WTC11 (cell line): ENCODE data around the gene RABEP1. TPM values are rescaled to one million over a fixed set of nuclear protein-coding genes. Genes with fewer than 3 reads are reported as not detected.

Experiments used
- ATAC-seq: fragments of 200-7000 bp; cut with Tn5 transposase; 2 replicates; pipeline ENCODE4 v1.10.0; 2021; ENCODE audit warnings: mild to moderate bottlenecking, moderate library complexity
- CTCF ChIA-PET: fragments of 300-600 bp; sonication (Branson Sonifier 250); formaldehyde crosslinking; loops from one replicate; lab custom pipeline; 2021; ENCODE audit warnings: antibody characterized with exemption; lab: Charles Lee
- POLR2A ChIA-PET: fragments of 350-600 bp; sonication (Branson Sonifier 250); formaldehyde crosslinking; loops from one replicate; lab custom pipeline; 2021; ENCODE audit warnings: antibody characterized with exemption; lab: Charles Lee
- DNase-seq: peaks from one replicate; pipeline ENCODE4 v3.0.0; 2021; ENCODE audit warnings: low spot score
- H3K27ac Mint-ChIP-seq: 2 replicates; pipeline ENCODE4 v1.8.0; 2021; ENCODE audit warnings: mixed read lengths
- H3K27me3 Mint-ChIP-seq: 2 replicates; pipeline ENCODE4 v1.8.0; 2021; ENCODE audit warnings: low read depth, mild to moderate bottlenecking, moderate library complexity, mixed read lengths
- H3K36me3 Mint-ChIP-seq: 2 replicates; pipeline ENCODE4 v1.8.0; 2021; ENCODE audit warnings: mixed read lengths
- H3K4me1 Mint-ChIP-seq: 2 replicates; pipeline ENCODE4 v1.8.0; 2022; ENCODE audit warnings: mixed read lengths
- H3K4me3 Mint-ChIP-seq: 2 replicates; pipeline ENCODE4 v1.8.0; 2021; ENCODE audit warnings: mild to moderate bottlenecking, moderate library complexity, mixed read lengths
- H3K9me3 Mint-ChIP-seq: 2 replicates; pipeline ENCODE4 v1.8.0; 2021; ENCODE audit warnings: mixed read lengths
- AR ChIP-seq: fragments of 250-450 bp; sonication (Bioruptor Pico); IDR thresholded peaks from 2 replicates; pipeline ENCODE4 v1.9.0; 2021; ENCODE audit warnings: mild to moderate bottlenecking
- ATF1 ChIP-seq: sonication (generic); formaldehyde crosslinking; IDR thresholded peaks from 2 replicates; pipeline ENCODE4 v1.8.1; 2023; ENCODE audit warnings: mild to moderate bottlenecking, moderate library complexity, missing genetic modification reagents
- ATF6 ChIP-seq: sonication (generic); formaldehyde crosslinking; IDR thresholded peaks from 2 replicates; pipeline ENCODE4 v1.8.1; 2023; ENCODE audit warnings: mild to moderate bottlenecking, missing genetic modification reagents
- EMX1 ChIP-seq: fragments of 250-450 bp; sonication (Bioruptor Pico); IDR thresholded peaks from 2 replicates; pipeline ENCODE4 v1.8.0; 2021; ENCODE audit warnings: mild to moderate bottlenecking
- IRF1 ChIP-seq: sonication (generic); formaldehyde crosslinking; IDR thresholded peaks from 2 replicates; pipeline ENCODE4 v1.8.0; 2023; ENCODE audit warnings: missing genetic modification reagents
- KAT7 ChIP-seq: sonication (generic); formaldehyde crosslinking; IDR thresholded peaks from 2 replicates; pipeline ENCODE4 v1.8.1; 2023; ENCODE audit warnings: missing genetic modification reagents, mild to moderate bottlenecking, borderline replicate concordance
- NR2C2 ChIP-seq: sonication (generic); formaldehyde crosslinking; IDR thresholded peaks from 2 replicates; pipeline ENCODE4 v1.8.0; 2022; ENCODE audit warnings: mild to moderate bottlenecking, missing genetic modification reagents
- PREB ChIP-seq: sonication (generic); formaldehyde crosslinking; IDR thresholded peaks from 2 replicates; pipeline ENCODE4 v1.8.1; 2022; ENCODE audit warnings: mild to moderate bottlenecking, missing genetic modification reagents, moderate library complexity, borderline replicate concordance
- SMAD3 ChIP-seq: sonication (generic); formaldehyde crosslinking; IDR thresholded peaks from 2 replicates; pipeline ENCODE4 v1.8.0; 2022; ENCODE audit warnings: missing genetic modification reagents, mild to moderate bottlenecking, borderline replicate concordance
- SMAD4 ChIP-seq: sonication (generic); formaldehyde crosslinking; IDR thresholded peaks from 2 replicates; pipeline ENCODE4 v1.8.0; 2022; ENCODE audit warnings: mild to moderate bottlenecking, missing genetic modification reagents
- STAT6 ChIP-seq: sonication (generic); formaldehyde crosslinking; conservative IDR thresholded peaks from 2 replicates; pipeline ENCODE4 v1.8.1; 2023; ENCODE audit warnings: mild to moderate bottlenecking, low read depth, missing genetic modification reagents, moderate library complexity
- TEAD4 ChIP-seq: sonication (generic); formaldehyde crosslinking; IDR thresholded peaks from 2 replicates; pipeline ENCODE4 v1.8.0; 2022; ENCODE audit warnings: mild to moderate bottlenecking, missing genetic modification reagents
- ZBTB21 ChIP-seq: sonication (generic); formaldehyde crosslinking; IDR thresholded peaks from 2 replicates; pipeline ENCODE4 v1.8.1; 2023; ENCODE audit warnings: mild to moderate bottlenecking, missing genetic modification reagents, borderline replicate concordance
- ZNF121 ChIP-seq: sonication (generic); formaldehyde crosslinking; IDR thresholded peaks from 2 replicates; pipeline ENCODE4 v1.8.0; 2023; ENCODE audit warnings: missing genetic modification reagents
- ZNF232 ChIP-seq: sonication (generic); formaldehyde crosslinking; IDR thresholded peaks from 2 replicates; pipeline ENCODE4 v1.8.0; 2022; ENCODE audit warnings: mild to moderate bottlenecking, missing genetic modification reagents
- ZNF263 ChIP-seq: sonication (generic); formaldehyde crosslinking; IDR thresholded peaks from 2 replicates; pipeline ENCODE4 v1.8.1; 2022; ENCODE audit warnings: low read depth, mild to moderate bottlenecking, moderate library complexity, missing genetic modification reagents
- total RNA-seq: library from RNA; stranded (reverse); gene quantifications from 3 replicates; pipeline ENCODE4 v1.2.3, GENCODE V29; 2021
- TF ChIP-seq, protein P1 (sequence below): sonication (generic); formaldehyde crosslinking; IDR thresholded peaks from 2 replicates; pipeline ENCODE4 v1.8.1; 2023; ENCODE audit warnings: mild to moderate bottlenecking, missing genetic modification reagents, moderate library complexity
- TF ChIP-seq, protein P2 (sequence below): fragments of 200-600 bp; IDR thresholded peaks from 2 replicates; pipeline ENCODE4 v1.8.0; 2022; ENCODE audit warnings: antibody characterized with exemption

RABEP1 gene
- total RNA-seq, 1 experiment from 2014 or later, result 40.9 TPM

- Mint-ChIP-seq H3K27ac (no peak overlapping the region), H3K9me3 (no peaks in the 10 kb centered on the region), H3K4me3 (no peak overlapping the region), H3K4me1 (no peaks in the 10 kb centered on the region), H3K27me3 (no peaks in the 10 kb centered on the region), H3K36me3 (peaks cover 41% of the 10 kb centered on the region)
- DNase-seq (no peak), ATAC-seq (no peak)
- no peak for TF ChIP-seq ZBTB21 (CRISPR knock-in tag)
- no peak for TF ChIP-seq TEAD4 (CRISPR knock-in tag)
- no peak for TF ChIP-seq AR (CRISPR knock-in tag)
- TF ChIP-seq ZNF263 (CRISPR knock-in tag), result no peak
- TF ChIP-seq, protein P1, sequence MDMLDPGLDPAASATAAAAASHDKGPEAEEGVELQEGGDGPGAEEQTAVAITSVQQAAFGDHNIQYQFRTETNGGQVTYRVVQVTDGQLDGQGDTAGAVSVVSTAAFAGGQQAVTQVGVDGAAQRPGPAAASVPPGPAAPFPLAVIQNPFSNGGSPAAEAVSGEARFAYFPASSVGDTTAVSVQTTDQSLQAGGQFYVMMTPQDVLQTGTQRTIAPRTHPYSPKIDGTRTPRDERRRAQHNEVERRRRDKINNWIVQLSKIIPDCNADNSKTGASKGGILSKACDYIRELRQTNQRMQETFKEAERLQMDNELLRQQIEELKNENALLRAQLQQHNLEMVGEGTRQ (CRISPR knock-in tag), result no peak
- no peak for TF ChIP-seq STAT6 (CRISPR knock-in tag)
- TF ChIP-seq KAT7 (CRISPR knock-in tag), result no peak
- no peak for TF ChIP-seq SMAD4 (CRISPR knock-in tag)
- no peak for TF ChIP-seq NR2C2
- no peak for TF ChIP-seq ATF1
- TF ChIP-seq ATF6 (CRISPR knock-in tag), result no peak
- TF ChIP-seq EMX1 (CRISPR knock-in tag), result no peak
- TF ChIP-seq IRF1 (CRISPR knock-in tag), result no peak
- TF ChIP-seq, protein P2, sequence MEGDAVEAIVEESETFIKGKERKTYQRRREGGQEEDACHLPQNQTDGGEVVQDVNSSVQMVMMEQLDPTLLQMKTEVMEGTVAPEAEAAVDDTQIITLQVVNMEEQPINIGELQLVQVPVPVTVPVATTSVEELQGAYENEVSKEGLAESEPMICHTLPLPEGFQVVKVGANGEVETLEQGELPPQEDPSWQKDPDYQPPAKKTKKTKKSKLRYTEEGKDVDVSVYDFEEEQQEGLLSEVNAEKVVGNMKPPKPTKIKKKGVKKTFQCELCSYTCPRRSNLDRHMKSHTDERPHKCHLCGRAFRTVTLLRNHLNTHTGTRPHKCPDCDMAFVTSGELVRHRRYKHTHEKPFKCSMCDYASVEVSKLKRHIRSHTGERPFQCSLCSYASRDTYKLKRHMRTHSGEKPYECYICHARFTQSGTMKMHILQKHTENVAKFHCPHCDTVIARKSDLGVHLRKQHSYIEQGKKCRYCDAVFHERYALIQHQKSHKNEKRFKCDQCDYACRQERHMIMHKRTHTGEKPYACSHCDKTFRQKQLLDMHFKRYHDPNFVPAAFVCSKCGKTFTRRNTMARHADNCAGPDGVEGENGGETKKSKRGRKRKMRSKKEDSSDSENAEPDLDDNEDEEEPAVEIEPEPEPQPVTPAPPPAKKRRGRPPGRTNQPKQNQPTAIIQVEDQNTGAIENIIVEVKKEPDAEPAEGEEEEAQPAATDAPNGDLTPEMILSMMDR, result no peak
- TF ChIP-seq PREB, result no peak
- TF ChIP-seq SMAD3 (CRISPR knock-in tag), result no peak
- no peak for TF ChIP-seq ZNF121 (CRISPR knock-in tag)
- TF ChIP-seq ZNF232 (CRISPR knock-in tag), result no peak
- CTCF ChIA-PET, result no interaction called here
- POLR2A ChIA-PET, result no interaction called here
Measured at GRCh38 chr17:5408186-5408585, 126.1 kb downstream of the RABEP1 start.
